Smooth muscle cell (in vitro differentiated cells): Measurements from ENCODE around the gene C2CD3. TPM values are rescaled to one million over a fixed set of nuclear protein-coding genes. Genes with fewer than 3 reads are reported as not detected.
"Not testable (repeated sequence)": the region's sequence is repeated elsewhere in the genome, so short reads cannot be mapped to it uniquely, and the experiment has no call there.

Source experiments
- DNase-seq: peaks from one replicate; lab custom pipeline; 2025; ENCODE audit not compliant: unreplicated experiment; lab: John Stamatoyannopoulos, UW
- H2AFZ ChIP-seq: fragments of 200-600 bp; sonication (generic); 2 replicates; pipeline ENCODE4 v1.6.0; 2016; ENCODE audit warnings: antibody characterized with exemption, low read depth, mild to moderate bottlenecking
- H3F3A ChIP-seq: fragments of 200-600 bp; sonication (generic); 2 replicates; pipeline ENCODE4 v1.6.0; 2017; ENCODE audit warnings: antibody characterized with exemption, low read depth
- H3K27ac ChIP-seq: fragments of 200-600 bp; sonication (generic); 2 replicates; pipeline ENCODE4 v1.5.1; 2016; ENCODE audit warnings: low read depth, mild to moderate bottlenecking
- H3K27me3 ChIP-seq: fragments of 200-600 bp; sonication (generic); 2 replicates; pipeline ENCODE4 v1.6.1; 2016; ENCODE audit warnings: low read depth, mild to moderate bottlenecking
- H3K36me3 ChIP-seq: fragments of 200-600 bp; sonication (generic); 2 replicates; pipeline ENCODE4 v1.5.1; 2016; ENCODE audit warnings: low read depth
- H3K4me1 ChIP-seq: fragments of 200-600 bp; sonication (generic); 2 replicates; pipeline ENCODE4 v1.5.1; 2016; ENCODE audit warnings: low read depth
- H3K4me2 ChIP-seq: fragments of 200-600 bp; sonication (generic); 2 replicates; pipeline ENCODE4 v1.6.0; 2016; ENCODE audit warnings: mild to moderate bottlenecking
- H3K4me3 ChIP-seq: fragments of 200-600 bp; sonication (generic); 2 replicates; pipeline ENCODE4 v1.5.1; 2016; ENCODE audit warnings: mild to moderate bottlenecking
- H3K79me2 ChIP-seq: fragments of 200-600 bp; sonication (generic); 2 replicates; pipeline ENCODE4 v1.6.0; 2016; ENCODE audit warnings: low read depth, mild to moderate bottlenecking
- H3K9ac ChIP-seq: fragments of 200-600 bp; sonication (generic); 2 replicates; pipeline ENCODE4 v1.6.0; 2016; ENCODE audit warnings: low read depth
- H3K9me3 ChIP-seq: fragments of 200-600 bp; sonication (generic); replicated peaks from 2 replicates; pipeline ENCODE4 v1.5.1; 2016; ENCODE audit warnings: low read depth
- H4K20me1 ChIP-seq: fragments of 200-600 bp; sonication (generic); 2 replicates; pipeline ENCODE4 v1.6.0; 2016; ENCODE audit warnings: low read depth
- CTCF ChIP-seq: fragments of 200-600 bp; sonication (generic); IDR thresholded peaks from 2 replicates; pipeline ENCODE4 v1.5.1; 2017; ENCODE audit warnings: borderline replicate concordance, mild to moderate bottlenecking, antibody characterized with exemption; ENCODE audit not compliant: insufficient read depth, poor library complexity, severe bottlenecking
- WGBS: methylation state at CpG from one replicate; pipeline ENCODE4 v1.1.7; 2016; ENCODE audit warnings: low lambda C conversion rate; 5-methylcytosine and 5-hydroxymethylcytosine counted together
- polyA plus RNA-seq: library from polyadenylated mRNA; unstranded; fragments of >200 nt; fragmentation: Nextera tagmentation; extraction: Ambion mirVana; gene quantifications from 2 replicates; pipeline ENCODE4 v1.2.1, GENCODE V29; 2016
- total RNA-seq: library from RNA; depleted of rRNA; stranded (reverse); fragments of >200 nt; gene quantifications from 2 replicates; pipeline ENCODE4 v1.2.3, GENCODE V29; 2014

C2CD3 gene
- total and polyA plus RNA-seq, 2 experiments from 2014 or later = 4.9 to 24.1 TPM

GRCh38 chr11:73991471-73992006, 179.3 kb downstream of the C2CD3 start:
- Histone ChIP-seq H3K4me1 (no peaks in the 10 kb centered on the region), H3K27ac (no peak overlapping the region), H3K9me3 (no peaks in the 10 kb centered on the region), H3K4me2 (no peak overlapping the region), H3K4me3 (no peak overlapping the region), H3K79me2 (no peaks in the 10 kb centered on the region), H3K36me3 (no peaks in the 10 kb centered on the region), H2AFZ (no peak overlapping the region), H3F3A (no peaks in the 10 kb centered on the region), H3K9ac (no peak overlapping the region), H4K20me1 (no peaks in the 10 kb centered on the region), H3K27me3 (no peaks in the 10 kb centered on the region)
- no peak for TF ChIP-seq CTCF
- no peak for DNase-seq
- WGBS = 86% methylated on average over 6 of the region's 6 CpGs

- Histone ChIP-seq H3K79me2 (no peaks in the 10 kb centered on the region), H3K4me3 (no peak overlapping the region), H3K27ac (no peak overlapping the region), H3K9me3 (no peaks in the 10 kb centered on the region), H3K9ac (no peak overlapping the region), H2AFZ (no peak overlapping the region), H4K20me1 (no peaks in the 10 kb centered on the region), H3K27me3 (no peaks in the 10 kb centered on the region), H3F3A (no peaks in the 10 kb centered on the region), H3K36me3 (no peaks in the 10 kb centered on the region), H3K4me2 (no peak overlapping the region), H3K4me1 (no peaks in the 10 kb centered on the region)
- DNase-seq = no peak
- TF ChIP-seq CTCF = no peak
- WGBS = 68% methylated on average over 2 of the region's 2 CpGs
These were observed 180.1 kb downstream of the C2CD3 start for GRCh38 chr11:73990730-73991129.

DNA sequence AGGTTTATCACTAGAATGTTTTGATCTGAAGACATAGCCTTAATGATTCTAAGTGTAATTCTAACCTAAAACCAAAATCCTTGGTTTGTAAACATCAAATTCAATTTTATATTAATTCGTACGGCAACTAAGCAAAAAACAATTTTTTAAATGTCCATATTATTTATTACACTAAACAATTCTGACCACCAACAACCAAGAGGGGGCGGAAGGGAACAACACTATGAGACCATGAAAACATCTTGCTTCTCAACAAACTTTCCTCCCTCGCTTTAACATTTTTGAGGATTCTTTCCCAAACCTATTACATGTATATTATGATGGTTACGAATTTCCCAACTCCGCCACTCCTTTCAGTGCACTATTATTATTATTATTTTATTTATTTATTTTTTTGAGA, 181.6 kb downstream of the C2CD3 start:
- no peaks in the 10 kb centered on the region for H3K79me2 ChIP-seq
- 84% methylated on average over 6 of the region's 6 CpGs for WGBS
- TF ChIP-seq CTCF = no peak
- no peaks in the 10 kb centered on the region for H3K36me3 ChIP-seq
- no peak overlapping the region for H2AFZ ChIP-seq
- no peaks in the 10 kb centered on the region for H3K4me1 ChIP-seq
- H3K4me2 ChIP-seq = no peak overlapping the region
- H3K27me3 ChIP-seq = no peaks in the 10 kb centered on the region
- no peaks in the 10 kb centered on the region for H3K9me3 ChIP-seq
- no peak for DNase-seq
- no peak overlapping the region for H3K27ac ChIP-seq
- no peaks in the 10 kb centered on the region for H3F3A ChIP-seq
- H4K20me1 ChIP-seq = no peaks in the 10 kb centered on the region
- H3K4me3 ChIP-seq = no peak overlapping the region
- H3K9ac ChIP-seq = no peak overlapping the region

- no peaks in the 10 kb centered on the region for H4K20me1 ChIP-seq
- H3K9ac ChIP-seq = no peak overlapping the region
- no peaks in the 10 kb centered on the region for H3K9me3 ChIP-seq
- H3K27me3 ChIP-seq = no peaks in the 10 kb centered on the region
- TF ChIP-seq CTCF = no peak
- H3K79me2 ChIP-seq = no peaks in the 10 kb centered on the region
- DNase-seq = no peak
- no peak overlapping the region for H3K4me3 ChIP-seq
- 94% methylated on average over 7 of the region's 7 CpGs for WGBS
- H3K4me1 ChIP-seq = no peaks in the 10 kb centered on the region
- H3K4me2 ChIP-seq = no peak overlapping the region
- no peaks in the 10 kb centered on the region for H3F3A ChIP-seq
- no peak overlapping the region for H3K27ac ChIP-seq
- no peaks in the 10 kb centered on the region for H3K36me3 ChIP-seq
- no peak overlapping the region for H2AFZ ChIP-seq
These were observed 182.6 kb downstream of the C2CD3 start for GRCh38 chr11:73988227-73988626.

DNA sequence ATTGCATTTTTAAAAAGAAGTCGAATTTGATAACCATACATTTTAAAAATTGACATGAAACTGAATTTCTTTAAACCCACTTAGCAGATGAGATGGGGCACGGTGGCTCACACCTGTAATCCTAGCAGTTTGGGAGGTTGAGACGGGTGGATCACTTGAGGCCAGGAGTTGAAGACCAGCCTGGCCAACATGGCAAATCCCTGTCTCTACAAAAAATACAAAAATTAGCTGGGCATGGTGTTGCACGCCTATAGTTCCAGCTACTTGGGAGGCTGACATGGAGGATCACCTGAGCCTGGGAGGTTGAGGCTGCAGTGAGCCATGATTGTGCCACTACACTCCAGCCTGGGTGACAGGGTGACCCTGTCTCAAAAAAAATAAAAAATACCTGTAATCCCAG, 185.1 kb downstream of the C2CD3 start:
- not testable (repeated sequence) for H3F3A ChIP-seq, H3K9ac ChIP-seq, H3K4me1 ChIP-seq, H3K27ac ChIP-seq, H3K4me3 ChIP-seq, H3K36me3 ChIP-seq, H3K27me3 ChIP-seq, DNase-seq, H4K20me1 ChIP-seq, H3K79me2 ChIP-seq, H2AFZ ChIP-seq, H3K9me3 ChIP-seq, H3K4me2 ChIP-seq
- WGBS = 92% methylated on average over 4 of the region's 4 CpGs
